Stimulated activated CD8-positive, alpha-beta memory T cell treated with anti-CD3 and anti-CD28 coated beads, Interleukin-2, amount 100 ng/mL, for 1 hour (primary cell): Measurements from ENCODE around the gene SNX27.
"Not testable (repeated sequence)": the region's sequence is repeated elsewhere in the genome, so short reads cannot be mapped to it uniquely, and the experiment has no call there.

Experiments used
- DNase-seq, 2 donors: peaks; one replicate each; pipeline ENCODE4 v3.0.0-alpha.2; 2020; ENCODE audit warnings: low read depth in 2 of 2

The SNX27 gene

GRCh38 chr1:151604291-151604690 is 7.6 kb upstream of the SNX27 start:
- no peak for DNase-seq

- DNase-seq = no peak
Observed at GRCh38 chr1:151606384-151606783, 5.5 kb upstream of the SNX27 start.

GRCh38 chr1:151606857-151607256 is 5.0 kb upstream of the SNX27 start:
- DNase-seq = no peak

GRCh38 chr1:151610142-151610541 is 1.7 kb upstream of the SNX27 start:
- DNase-seq = no peak

GRCh38 chr1:151611288-151611790 is 511 bp upstream of the SNX27 start:
- DNase-seq = no peak

- peak in 1 of 2 donors; percentile 1 for DNase-seq
Observed at GRCh38 chr1:151612501-151613281, 841 bp downstream of the SNX27 start.

GRCh38 chr1:151613282-151613780 is 1.5 kb downstream of the SNX27 start:
- no peak for DNase-seq

- no peak for DNase-seq
Observed at GRCh38 chr1:151615711-151616504, 4.1 kb downstream of the SNX27 start.

GRCh38 chr1:151616505-151616849 is 4.6 kb downstream of the SNX27 start:
- no peak for DNase-seq

- no peak for DNase-seq
Observed at GRCh38 chr1:151618003-151618402, 6.2 kb downstream of the SNX27 start.

- DNase-seq = no peak
Observed at GRCh38 chr1:151618470-151618869, 6.6 kb downstream of the SNX27 start.

- DNase-seq = not testable (repeated sequence)
Observed at GRCh38 chr1:151618996-151619395, 7.1 kb downstream of the SNX27 start.

- DNase-seq = no peak
Observed at GRCh38 chr1:151619489-151620093, 7.7 kb downstream of the SNX27 start.

- DNase-seq = no peak
Observed at GRCh38 chr1:151620286-151620685, 8.4 kb downstream of the SNX27 start.

GRCh38 chr1:151621351-151621750 is 9.5 kb downstream of the SNX27 start:
- no peak for DNase-seq

GRCh38 chr1:151624783-151625182 is 12.9 kb downstream of the SNX27 start:
- DNase-seq = no peak

- DNase-seq = no peak
Observed at GRCh38 chr1:151626740-151627334, 15.0 kb downstream of the SNX27 start.

- no peak for DNase-seq
Observed at GRCh38 chr1:151629278-151629677, 17.4 kb downstream of the SNX27 start.

GRCh38 chr1:151635479-151636072 is 23.7 kb downstream of the SNX27 start:
- DNase-seq = no peak

- DNase-seq = no peak
Observed at GRCh38 chr1:151638074-151638775, 26.4 kb downstream of the SNX27 start.

GRCh38 chr1:151638812-151639211 is 27.0 kb downstream of the SNX27 start:
- no peak for DNase-seq
